GM18861 (cell line): Measurements from ENCODE around the gene BHLHE23.
"Not testable (repeated sequence)": the region's sequence is repeated elsewhere in the genome, so short reads cannot be mapped to it uniquely, and the experiment has no call there.

Experiments
- ATAC-seq: cut with Tn5 transposase; IDR thresholded peaks from one replicate; pipeline ENCODE4 v1.9.1; 2021; ENCODE audit not compliant: unreplicated experiment

BHLHE23 gene

GRCh38 chr20:63043348-63044203 lies 36.8 kb upstream of the BHLHE23 start:
- ATAC-seq, result no peak

- ATAC-seq, result peak; percentile 84
These were observed 35.8 kb upstream of the BHLHE23 start for GRCh38 chr20:63042448-63043071.

- ATAC-seq, result no peak
These were observed 35.0 kb upstream of the BHLHE23 start for GRCh38 chr20:63041776-63042175.

- no peak for ATAC-seq
These were observed 31.0 kb upstream of the BHLHE23 start for GRCh38 chr20:63037669-63038268.

- no peak for ATAC-seq
These were observed 29.5 kb upstream of the BHLHE23 start for GRCh38 chr20:63036291-63036690.

- ATAC-seq, result no peak
These were observed 28.9 kb upstream of the BHLHE23 start for GRCh38 chr20:63035603-63036185.

- not testable (repeated sequence) for ATAC-seq
These were observed 28.2 kb upstream of the BHLHE23 start for GRCh38 chr20:63034710-63035602.

- ATAC-seq, result no peak
These were observed 27.3 kb upstream of the BHLHE23 start for GRCh38 chr20:63033794-63034709.

- ATAC-seq, result peak; percentile 44
These were observed 26.4 kb upstream of the BHLHE23 start for GRCh38 chr20:63032861-63033793.

GRCh38 chr20:63032026-63032800 lies 25.4 kb upstream of the BHLHE23 start:
- no peak for ATAC-seq

GRCh38 chr20:63031251-63032014 lies 24.7 kb upstream of the BHLHE23 start:
- no peak for ATAC-seq

GRCh38 chr20:63029358-63030121 lies 22.8 kb upstream of the BHLHE23 start:
- ATAC-seq, result no peak

- ATAC-seq, result no peak
These were observed 21.7 kb upstream of the BHLHE23 start for GRCh38 chr20:63028461-63028921.

- no peak for ATAC-seq
These were observed 21.2 kb upstream of the BHLHE23 start for GRCh38 chr20:63027922-63028389.

GRCh38 chr20:63027221-63027921 lies 20.6 kb upstream of the BHLHE23 start:
- no peak for ATAC-seq
